LNCaP clone FGC (cell line): Measurements from ENCODE around the gene RDH11.

Source experiments
- DNase-seq: peaks from one replicate; pipeline ENCODE4 v3.0.0-alpha.2; 2011; ENCODE audit warnings: low read depth
- H3K4me3 ChIP-seq: 2 replicates; pipeline ENCODE4 v1.5.1; 2011; ENCODE audit warnings: mild to moderate bottlenecking, low read depth, low read length, control low read depth
- TF ChIP-seq, protein P1 (sequence below): IDR thresholded peaks from 2 replicates; pipeline ENCODE4 v1.5.1; 2012; ENCODE audit warnings: mild to moderate bottlenecking; ENCODE audit not compliant: control insufficient read depth, insufficient read depth; ENCODE audit errors: extremely low read depth

RDH11 gene

DNA sequence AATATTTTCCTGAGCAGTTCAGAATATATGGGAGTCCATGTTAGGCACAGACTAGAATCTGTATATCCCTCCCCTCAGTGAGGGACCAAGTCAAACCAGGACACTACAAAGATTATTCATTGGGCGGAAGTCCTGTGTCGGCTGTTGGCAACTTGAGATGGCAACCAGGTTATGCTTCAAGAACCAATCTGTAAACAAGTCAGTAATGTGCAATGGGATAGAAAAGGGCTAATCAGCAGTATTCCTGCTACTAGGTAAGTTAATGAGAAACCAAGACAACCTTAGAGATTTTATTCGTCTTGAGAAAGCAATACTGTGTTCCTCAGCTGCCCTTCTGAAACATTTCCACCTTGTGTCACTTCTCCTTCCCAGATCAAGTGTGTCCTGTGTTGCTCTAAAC lies 49.4 kb downstream of the RDH11 start:
- no peak for DNase-seq
- H3K4me3 ChIP-seq = no peak overlapping the region
- TF ChIP-seq, protein P1, sequence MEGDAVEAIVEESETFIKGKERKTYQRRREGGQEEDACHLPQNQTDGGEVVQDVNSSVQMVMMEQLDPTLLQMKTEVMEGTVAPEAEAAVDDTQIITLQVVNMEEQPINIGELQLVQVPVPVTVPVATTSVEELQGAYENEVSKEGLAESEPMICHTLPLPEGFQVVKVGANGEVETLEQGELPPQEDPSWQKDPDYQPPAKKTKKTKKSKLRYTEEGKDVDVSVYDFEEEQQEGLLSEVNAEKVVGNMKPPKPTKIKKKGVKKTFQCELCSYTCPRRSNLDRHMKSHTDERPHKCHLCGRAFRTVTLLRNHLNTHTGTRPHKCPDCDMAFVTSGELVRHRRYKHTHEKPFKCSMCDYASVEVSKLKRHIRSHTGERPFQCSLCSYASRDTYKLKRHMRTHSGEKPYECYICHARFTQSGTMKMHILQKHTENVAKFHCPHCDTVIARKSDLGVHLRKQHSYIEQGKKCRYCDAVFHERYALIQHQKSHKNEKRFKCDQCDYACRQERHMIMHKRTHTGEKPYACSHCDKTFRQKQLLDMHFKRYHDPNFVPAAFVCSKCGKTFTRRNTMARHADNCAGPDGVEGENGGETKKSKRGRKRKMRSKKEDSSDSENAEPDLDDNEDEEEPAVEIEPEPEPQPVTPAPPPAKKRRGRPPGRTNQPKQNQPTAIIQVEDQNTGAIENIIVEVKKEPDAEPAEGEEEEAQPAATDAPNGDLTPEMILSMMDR = no peak

DNA sequence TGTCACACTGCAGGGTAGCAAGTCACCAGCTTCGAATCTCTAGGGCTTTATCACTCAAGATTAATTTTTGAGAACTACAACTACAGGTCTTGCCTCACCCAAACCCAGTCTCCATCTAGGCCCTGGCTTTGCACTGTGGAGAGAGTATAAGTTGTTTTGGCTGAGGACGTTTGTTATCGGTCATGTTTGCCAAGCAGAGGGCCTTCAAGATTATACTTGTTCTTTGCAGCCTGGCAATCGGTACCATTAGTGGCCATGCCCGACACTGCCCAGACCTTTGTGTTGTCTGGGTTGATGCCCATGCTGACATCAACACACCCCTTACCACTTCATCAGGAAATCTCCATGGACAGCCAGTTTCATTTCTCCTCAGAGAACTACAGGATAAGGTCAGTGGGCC lies 50.1 kb downstream of the RDH11 start:
- TF ChIP-seq, protein P1 = no peak
- no peak overlapping the region for H3K4me3 ChIP-seq

DNA sequence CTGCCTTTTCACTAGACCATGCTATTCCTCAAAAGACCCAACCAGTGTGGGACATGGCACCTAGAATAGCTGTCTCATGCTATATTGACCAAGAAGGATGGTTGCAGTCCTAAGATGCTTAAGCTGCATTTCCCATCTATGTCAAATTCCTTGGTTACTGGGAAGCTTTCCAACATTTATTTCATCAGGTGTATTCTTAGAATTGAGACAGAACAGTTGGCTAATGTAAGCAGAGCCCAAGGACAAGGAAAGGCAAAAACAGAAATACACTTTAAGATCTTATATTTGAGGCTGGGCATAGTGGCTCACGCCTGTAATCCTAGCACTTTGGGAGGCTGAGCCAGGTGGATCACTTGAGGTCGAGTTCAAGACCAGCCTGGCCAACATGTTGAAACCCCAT lies 51.1 kb downstream of the RDH11 start:
- no peak for DNase-seq
- TF ChIP-seq, protein P1 = no peak
- H3K4me3 ChIP-seq = no peak overlapping the region

More for the DNA sequence above, 50.1 kb downstream of the RDH11 start:
- DNase-seq = no peak

DNA sequence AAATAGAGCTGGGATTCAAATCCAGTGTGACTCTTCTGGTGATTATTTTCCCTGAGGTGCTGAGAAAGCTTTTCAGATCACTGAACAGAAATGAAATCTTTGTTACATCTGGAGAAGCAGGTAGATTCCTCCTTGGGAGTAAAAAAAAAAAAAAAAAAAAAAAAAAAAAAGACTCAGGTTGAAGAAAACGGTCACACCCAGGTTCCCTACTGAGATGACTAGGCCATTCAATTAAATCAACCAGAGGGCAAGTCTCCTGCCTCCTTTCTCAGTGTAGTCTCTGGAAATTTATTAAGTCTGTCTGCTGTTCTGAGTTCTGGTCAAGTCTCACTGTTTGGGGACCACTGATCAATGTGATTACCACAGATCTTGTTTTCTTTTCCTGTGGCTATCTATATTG lies 51.9 kb downstream of the RDH11 start:
- TF ChIP-seq, protein P1 = no peak
- no peak overlapping the region for H3K4me3 ChIP-seq
- no peak for DNase-seq

DNA sequence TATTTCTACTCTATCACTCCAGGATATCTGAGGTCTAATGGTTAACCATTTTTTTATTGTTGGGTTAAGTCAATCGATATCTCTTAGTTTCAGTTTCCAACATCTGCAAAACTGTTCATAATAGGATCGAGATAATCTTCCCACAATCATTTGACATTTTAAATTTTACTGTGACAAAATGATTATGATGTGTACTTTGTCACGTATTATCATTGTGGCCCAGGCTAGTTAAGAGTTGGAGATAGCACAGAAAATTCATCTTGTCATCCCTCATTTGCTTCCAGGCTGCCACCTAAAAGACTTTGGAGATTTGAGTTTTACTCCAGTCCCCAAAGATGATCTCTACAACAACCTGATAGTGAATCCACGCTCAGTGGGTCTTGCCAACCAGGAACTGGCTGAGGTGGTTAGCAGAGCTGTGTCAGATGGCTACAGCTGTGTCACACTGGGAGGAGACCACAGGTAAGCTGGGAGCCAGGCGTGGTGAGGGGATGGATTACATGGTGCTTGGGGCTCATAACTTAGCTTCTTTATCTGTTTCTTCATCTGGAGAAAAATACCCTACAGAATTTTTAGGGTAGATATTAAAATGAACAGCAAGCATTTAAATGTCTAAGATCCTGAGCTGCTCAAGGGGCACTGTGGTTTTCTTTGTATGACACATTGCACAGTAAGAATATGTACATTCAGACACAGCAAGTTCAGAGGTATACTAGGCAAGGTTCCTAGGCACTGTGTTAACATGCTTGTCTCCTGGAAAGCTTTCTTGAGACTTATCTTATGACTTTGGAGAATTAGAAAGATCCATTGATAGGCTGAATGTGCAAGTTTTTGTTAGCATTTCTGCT lies 53.4 kb downstream of the RDH11 start:
- no peak overlapping the region for H3K4me3 ChIP-seq
- TF ChIP-seq, protein P1 = no peak
- DNase-seq = no peak

DNA sequence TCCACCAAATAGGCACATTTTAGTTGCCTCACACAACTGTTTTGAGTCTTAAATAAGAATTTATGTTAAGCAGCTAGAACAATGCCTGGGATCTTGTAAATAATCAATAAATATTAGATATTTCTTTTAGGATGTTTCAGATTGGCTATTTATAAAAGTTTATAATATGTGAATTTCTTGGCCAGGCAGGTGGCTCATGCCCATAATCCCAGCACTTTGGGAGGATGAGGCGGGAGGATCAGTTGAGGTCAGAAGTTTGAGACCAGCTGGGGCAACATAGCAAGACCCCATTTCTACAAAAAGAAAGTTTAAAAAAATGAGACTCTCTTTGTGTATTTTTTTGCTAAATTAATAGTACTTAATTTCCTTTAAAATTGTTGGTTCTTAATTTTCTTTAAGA lies 54.1 kb downstream of the RDH11 start:
- TF ChIP-seq, protein P1 = no peak
- no peak overlapping the region for H3K4me3 ChIP-seq
- no peak for DNase-seq

DNA sequence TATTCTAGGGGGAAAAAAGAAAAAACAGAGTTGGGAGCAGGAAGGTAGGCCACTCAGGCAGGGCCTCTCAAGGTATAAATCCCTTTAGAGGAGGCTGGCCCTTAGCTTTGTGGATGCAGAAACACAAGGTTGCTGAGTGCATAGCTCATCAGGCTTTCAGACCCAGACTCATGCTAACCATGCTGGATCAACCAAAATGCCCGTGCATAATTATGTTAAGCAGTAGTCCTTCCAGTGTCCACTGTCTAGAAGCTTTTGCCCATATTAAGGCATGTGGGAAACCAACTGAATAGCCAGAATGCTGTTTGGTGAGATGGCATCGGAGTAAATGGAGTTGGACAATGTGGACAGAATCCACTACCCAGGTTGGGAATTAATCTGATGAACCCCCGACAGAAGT lies 56.9 kb downstream of the RDH11 start:
- TF ChIP-seq, protein P1 = no peak
- DNase-seq = no peak
- H3K4me3 ChIP-seq = no peak overlapping the region
